ENCODE measurements around the gene PPP1R9B.
A peak's percentile ranks its signal among the peaks of the same experiment; 100 is the strongest.

The PPP1R9B gene

GRCh38 chr17:50102164-50102991, 48.1 kb downstream of the PPP1R9B start:
- no peak for DNase-seq

GRCh38 chr17:50101346-50102163, 48.9 kb downstream of the PPP1R9B start:
- no peak for DNase-seq

GRCh38 chr17:50100921-50101345, 49.5 kb downstream of the PPP1R9B start:
- DNase-seq, result no peak

GRCh38 chr17:50100480-50100883, 50.0 kb downstream of the PPP1R9B start:
- DNase-seq, result no peak

GRCh38 chr17:50099003-50099402, 51.5 kb downstream of the PPP1R9B start:
- no peak for DNase-seq

GRCh38 chr17:50098583-50098982, 51.9 kb downstream of the PPP1R9B start:
- no peak for DNase-seq

GRCh38 chr17:50097926-50098325, 52.6 kb downstream of the PPP1R9B start:
- no peak for DNase-seq

- no peak for DNase-seq
Measured at GRCh38 chr17:50097455-50097854, 53.0 kb downstream of the PPP1R9B start.

GRCh38 chr17:50096758-50097157, 53.7 kb downstream of the PPP1R9B start:
- no peak for DNase-seq

- DNase-seq, result no peak
Measured at GRCh38 chr17:50096092-50096491, 54.4 kb downstream of the PPP1R9B start.

- no peak for DNase-seq
Measured at GRCh38 chr17:50095626-50096037, 54.8 kb downstream of the PPP1R9B start.

- DNase-seq, result peak; percentile 88
Measured at GRCh38 chr17:50094753-50095619, 55.5 kb downstream of the PPP1R9B start, which contains the start of gene PDK2. Gene PDK2, plus strand, starts transcription at chr17:50095351. Its CDS starts 85 bp downstream, at chr17:50095436.

GRCh38 chr17:50094243-50094752, 56.2 kb downstream of the PPP1R9B start:
- DNase-seq, result peak; percentile 84

GRCh38 chr17:50093807-50094206, 56.7 kb downstream of the PPP1R9B start:
- DNase-seq, result no peak

- DNase-seq, result no peak
Measured at GRCh38 chr17:50093246-50093645, 57.2 kb downstream of the PPP1R9B start.

- DNase-seq, result no peak
Measured at GRCh38 chr17:50091918-50092285, 58.6 kb downstream of the PPP1R9B start.

GRCh38 chr17:50090971-50091917, 59.2 kb downstream of the PPP1R9B start:
- no peak for DNase-seq

- no peak for DNase-seq
Measured at GRCh38 chr17:50090071-50090470, 60.4 kb downstream of the PPP1R9B start.

GRCh38 chr17:50088952-50089825, 61.3 kb downstream of the PPP1R9B start:
- no peak for DNase-seq

- no peak for DNase-seq
Measured at GRCh38 chr17:50087912-50088405, 62.5 kb downstream of the PPP1R9B start.
